ENCODE results near the gene IL17RC. TPM values are rescaled to one million over a fixed set of nuclear protein-coding genes. Genes with fewer than 3 reads are reported as not detected.
"Not testable (repeated sequence)": the region's sequence is repeated elsewhere in the genome, so short reads cannot be mapped to it uniquely, and the experiment has no call there.

Gene IL17RC
- total RNA-seq, 1 experiment from 2014 or later, result 45.0 TPM

- Histone ChIP-seq H3K4me2 (no peak overlapping the region), H3K9me3 (ENCODE audit: insufficient read depth, low read depth) (no peaks in the 10 kb centered on the region), H4K20me1 (ENCODE audit: insufficient read depth) (no peaks in the 10 kb centered on the region), H2AFZ (no peak overlapping the region), H3K36me3 (ENCODE audit: low read depth) (peaks cover 17% of the 10 kb centered on the region), H3F3A (ENCODE audit: insufficient read depth, low read depth) (peaks cover 22% of the 10 kb centered on the region; the same call in 1 of the 2 replicates), H3K9me2 (ENCODE audit: insufficient read depth) (no peaks in the 10 kb centered on the region), H3K4me3 (no peak overlapping the region), H3K4me1 (replicated peaks; ENCODE audit: insufficient read depth) (peaks cover 16% of the 10 kb centered on the region), H3K27me3 (ENCODE audit: insufficient read depth, low read depth) (no peaks in the 10 kb centered on the region), H3K79me2 (ENCODE audit: low read depth) (peaks cover 15% of the 10 kb centered on the region), H3K27ac (no peak overlapping the region)
- no peak for DNase-seq
- intact Hi-C loops (cut with micrococcal nuclease; ENCODE audit: unreplicated experiment), result no loop called here
- BruUV-seq (replicated peaks), result no TSS peak
- TF ChIP-seq CTCF (conservative IDR thresholded peaks at IDR 0.05) (no peak), EZH2 (IDR thresholded peaks at IDR 0.05; ENCODE audit: low read depth) (no peak)
- POLR2A ChIA-PET (ENCODE audit: unreplicated experiment), result no interaction called here
- CTCF ChIA-PET, result no interaction called here
These were observed 20.8 kb downstream of the IL17RC start for GRCh38 chr3:9937486-9938238.

- Histone ChIP-seq H3K9me2 (ENCODE audit: insufficient read depth) (no peaks in the 10 kb centered on the region), H3K79me2 (ENCODE audit: low read depth) (peaks cover 14% of the 10 kb centered on the region), H3K27ac (no peak overlapping the region), H3K36me3 (ENCODE audit: low read depth) (peaks cover 17% of the 10 kb centered on the region), H3F3A (ENCODE audit: insufficient read depth, low read depth) (peaks cover 21% of the 10 kb centered on the region; the same call in 1 of the 2 replicates), H2AFZ (no peak overlapping the region), H3K9me3 (ENCODE audit: insufficient read depth, low read depth) (no peaks in the 10 kb centered on the region), H3K4me2 (no peak overlapping the region), H4K20me1 (ENCODE audit: insufficient read depth) (no peaks in the 10 kb centered on the region), H3K27me3 (ENCODE audit: insufficient read depth, low read depth) (no peaks in the 10 kb centered on the region), H3K4me1 (replicated peaks; ENCODE audit: insufficient read depth) (peaks cover 13% of the 10 kb centered on the region), H3K4me3 (no peak overlapping the region)
- DNase-seq, result no peak
- no peak for TF ChIP-seq CTCF (conservative IDR thresholded peaks at IDR 0.05)
- BruUV-seq (replicated peaks), result no TSS peak
- CTCF ChIA-PET, result no interaction called here
- intact Hi-C loops (cut with micrococcal nuclease; ENCODE audit: unreplicated experiment), result no loop called here
- POLR2A ChIA-PET (ENCODE audit: unreplicated experiment), result no interaction called here
These were observed 22.1 kb downstream of the IL17RC start for GRCh38 chr3:9938966-9939365.

GRCh38 chr3:9939906-9940305 lies 23.0 kb downstream of the IL17RC start:
- H2AFZ ChIP-seq; H3K4me3 ChIP-seq; H3K4me2 ChIP-seq; H3K9me2 ChIP-seq (ENCODE audit: insufficient read depth); CTCF ChIA-PET; H3K79me2 ChIP-seq (ENCODE audit: low read depth); BruUV-seq (replicated peaks); H4K20me1 ChIP-seq (ENCODE audit: insufficient read depth); POLR2A ChIA-PET (ENCODE audit: unreplicated experiment); H3K4me1 ChIP-seq (replicated peaks; ENCODE audit: insufficient read depth); H3K9me3 ChIP-seq (ENCODE audit: insufficient read depth, low read depth); DNase-seq; H3K27me3 ChIP-seq (ENCODE audit: insufficient read depth, low read depth); H3K27ac ChIP-seq: not testable (repeated sequence)
- Histone ChIP-seq H3F3A (ENCODE audit: insufficient read depth, low read depth) (peaks cover 25% of the 10 kb centered on the region; the same call in 1 of the 2 replicates), H3K36me3 (ENCODE audit: low read depth) (peaks cover 17% of the 10 kb centered on the region)
- intact Hi-C loops (cut with micrococcal nuclease; ENCODE audit: unreplicated experiment), result loop anchor here (10.0 kb wide), 1 partner anchor 225 kb away; no protein-coding TSS in a partner anchor

GRCh38 chr3:9940746-9941145 lies 23.8 kb downstream of the IL17RC start:
- Histone ChIP-seq H3K27me3 (ENCODE audit: insufficient read depth, low read depth) (no peaks in the 10 kb centered on the region), H3K4me1 (replicated peaks; ENCODE audit: insufficient read depth) (no peaks in the 10 kb centered on the region), H2AFZ (no peak overlapping the region), H3F3A (ENCODE audit: insufficient read depth, low read depth) (peaks cover 29% of the 10 kb centered on the region; the same call in 1 of the 2 replicates), H3K4me3 (no peak overlapping the region), H3K79me2 (ENCODE audit: low read depth) (no peaks in the 10 kb centered on the region), H3K9me3 (ENCODE audit: insufficient read depth, low read depth) (no peaks in the 10 kb centered on the region), H4K20me1 (ENCODE audit: insufficient read depth) (no peaks in the 10 kb centered on the region), H3K27ac (no peak overlapping the region), H3K36me3 (ENCODE audit: low read depth) (peaks cover 16% of the 10 kb centered on the region), H3K4me2 (no peak overlapping the region), H3K9me2 (ENCODE audit: insufficient read depth) (no peaks in the 10 kb centered on the region)
- TF ChIP-seq CTCF (conservative IDR thresholded peaks at IDR 0.05), result no peak
- TF ChIP-seq EZH2 (IDR thresholded peaks at IDR 0.05; ENCODE audit: low read depth), result no peak
- POLR2A ChIA-PET (ENCODE audit: unreplicated experiment), result no interaction called here
- intact Hi-C loops (cut with micrococcal nuclease; ENCODE audit: unreplicated experiment), result loop anchor here (10.0 kb wide), 1 partner anchor 226 kb away; no protein-coding TSS in a partner anchor
- DNase-seq, result no peak
- CTCF ChIA-PET, result no interaction called here
- BruUV-seq (replicated peaks), result no TSS peak

Measured in PC-9 (cell line).